GM21360 (cell line): ENCODE measurements around the gene KCND3.

Experiments
- ATAC-seq: cut with Tn5 transposase; IDR thresholded peaks from one replicate; pipeline ENCODE4 v1.9.1; 2021; ENCODE audit warnings: mild to moderate bottlenecking, moderate library complexity; ENCODE audit not compliant: unreplicated experiment

Gene KCND3

DNA sequence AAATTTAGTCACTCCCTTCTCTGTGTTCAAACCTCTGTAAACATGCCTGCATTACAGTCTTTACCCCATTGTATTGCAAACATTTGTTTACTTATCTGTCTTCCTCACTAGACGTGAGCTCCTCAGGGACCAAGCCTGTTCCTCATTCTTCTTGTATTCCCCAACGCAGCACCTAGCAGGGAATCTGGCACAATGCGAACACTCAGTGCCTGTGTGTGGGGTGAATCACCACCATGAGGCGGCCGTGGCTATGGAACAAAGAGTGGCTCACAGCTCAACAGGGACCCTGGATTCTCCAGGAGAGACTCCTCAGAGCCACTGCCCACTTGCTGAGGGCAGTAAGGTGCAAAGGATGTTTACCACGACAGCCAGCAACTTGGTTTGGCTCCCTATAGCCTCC, 137.9 kb downstream of the KCND3 start:
- no peak for ATAC-seq

DNA sequence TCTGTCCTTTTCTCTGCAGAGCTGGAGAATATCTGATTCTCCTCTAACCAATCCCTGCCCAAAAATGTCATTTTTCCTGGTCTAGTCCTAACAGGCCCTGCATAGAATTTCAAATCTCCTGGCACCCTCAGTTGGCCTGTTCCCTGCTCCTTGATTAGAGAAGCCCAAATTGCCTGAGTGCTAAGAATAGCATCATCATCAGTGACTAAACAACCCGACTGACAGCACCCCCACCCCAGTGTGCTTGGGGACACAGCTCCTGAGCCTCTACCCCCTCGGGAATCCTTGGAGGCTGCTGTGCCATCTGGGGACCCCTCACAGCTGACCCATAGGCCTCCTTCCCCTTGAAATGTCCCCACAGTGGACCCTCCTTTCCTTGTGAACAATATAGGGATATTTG, 139.4 kb downstream of the KCND3 start:
- no peak for ATAC-seq

DNA sequence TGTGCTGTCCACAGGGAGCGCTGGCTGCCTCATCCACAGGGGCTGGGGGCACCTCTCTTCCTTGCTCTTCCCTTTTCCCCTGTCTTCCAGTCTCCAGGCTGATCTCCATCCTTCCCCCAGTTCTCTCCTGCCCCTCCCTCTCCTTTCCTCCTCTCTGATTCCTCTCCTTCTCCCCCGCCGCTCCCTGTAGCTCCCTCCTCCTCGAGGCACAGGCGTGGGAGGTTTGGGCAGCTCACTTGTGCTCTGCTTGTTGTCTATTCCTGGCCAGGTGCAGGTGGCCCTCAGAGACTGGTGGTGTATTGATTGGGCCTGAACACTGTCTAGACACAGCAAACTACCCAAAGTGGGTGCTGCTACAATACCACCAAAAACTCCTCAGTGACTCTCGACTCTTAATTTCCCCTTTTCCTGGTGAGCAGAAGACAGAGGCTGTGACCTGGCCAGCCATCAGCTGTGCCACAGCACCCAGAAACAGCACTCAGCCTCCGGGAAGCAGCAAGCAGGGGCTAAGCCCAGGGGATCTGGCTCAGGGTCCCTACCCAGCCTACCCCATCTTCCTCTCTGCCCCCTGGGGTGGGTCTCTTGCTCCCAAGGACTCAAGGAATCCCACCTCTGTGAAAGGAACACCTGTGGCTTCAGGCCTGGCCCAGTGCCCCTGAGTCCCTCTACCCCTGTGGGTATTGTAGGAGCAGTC, 140.5 kb downstream of the KCND3 start:
- ATAC-seq, result no peak

DNA sequence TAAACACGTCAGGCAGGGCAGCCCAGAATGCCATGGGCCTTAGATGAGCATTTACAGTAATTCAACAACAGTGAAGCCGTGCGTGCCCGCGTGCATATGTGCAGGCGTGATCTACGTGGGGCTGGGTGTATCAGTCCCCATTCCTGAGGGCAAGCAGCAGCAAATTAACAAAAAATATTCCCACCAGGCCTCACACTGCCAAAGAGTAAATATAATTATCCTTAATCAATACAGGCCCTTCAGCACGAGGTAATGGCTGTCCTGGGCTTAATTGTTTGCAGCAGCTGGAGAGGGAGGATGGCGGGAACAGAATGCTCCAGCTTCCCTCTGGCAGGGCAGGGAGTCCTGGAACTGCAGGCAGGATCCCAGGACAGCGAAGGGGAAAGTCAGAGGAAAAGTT, 142.0 kb downstream of the KCND3 start:
- ATAC-seq, result no peak

DNA sequence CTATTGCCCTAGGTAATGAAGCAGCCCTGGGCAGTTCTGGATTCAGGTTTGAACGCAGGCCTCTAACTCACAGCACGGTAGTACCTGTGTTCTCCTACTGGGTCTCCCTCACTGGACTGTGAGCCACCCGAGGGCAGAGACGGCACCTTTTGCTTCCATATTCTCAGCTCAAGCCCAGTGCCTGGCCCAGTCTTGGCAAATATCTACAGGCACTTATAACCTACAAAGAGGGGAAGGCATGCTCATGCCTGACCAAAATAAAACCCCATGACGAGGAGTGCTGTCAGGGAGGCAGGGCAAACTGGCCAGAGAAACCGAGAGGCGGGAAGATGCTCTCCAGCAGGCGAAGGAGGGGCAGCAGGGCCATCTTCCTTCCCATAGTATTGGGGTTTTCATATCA, 142.6 kb downstream of the KCND3 start:
- ATAC-seq, result no peak

DNA sequence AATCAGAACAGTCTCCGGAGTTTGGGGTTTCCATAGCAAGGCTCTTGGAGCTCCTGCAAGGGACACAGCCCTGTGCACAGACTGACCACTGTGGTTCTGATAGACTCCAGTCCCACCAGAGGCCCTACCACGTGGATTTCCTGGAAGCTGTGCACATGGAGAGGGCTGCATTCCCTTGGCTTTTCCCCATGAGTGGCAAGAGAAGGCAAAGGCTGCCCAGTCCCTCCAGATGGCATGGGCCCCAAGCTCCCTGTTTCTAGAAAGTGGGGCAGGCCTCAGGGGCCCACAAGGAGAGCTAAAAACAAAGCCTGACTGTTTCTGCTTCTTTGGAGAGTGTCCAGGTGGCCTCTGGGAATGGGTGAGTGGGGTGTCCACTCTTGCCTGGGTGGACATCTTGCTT, 146.3 kb downstream of the KCND3 start:
- ATAC-seq, result no peak

DNA sequence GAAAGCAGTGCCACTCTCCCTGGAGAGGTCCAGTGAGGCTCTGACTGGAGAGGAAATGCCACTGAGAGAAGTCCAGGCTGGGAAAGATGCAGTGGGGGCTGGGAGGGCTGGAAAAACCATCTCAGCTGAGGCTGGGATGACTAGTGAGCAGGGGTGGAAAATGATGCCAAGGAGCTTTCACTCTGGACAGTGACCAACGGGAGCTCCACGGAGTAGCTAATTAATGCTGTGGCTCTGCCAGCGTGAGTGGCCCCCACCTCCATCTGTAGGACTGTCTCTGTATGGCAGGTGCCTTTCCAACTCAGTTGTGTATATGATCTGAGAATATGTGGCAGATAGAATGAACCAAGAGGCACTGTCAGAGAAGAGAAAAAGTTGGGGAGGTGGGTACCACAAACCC, 147.1 kb downstream of the KCND3 start:
- ATAC-seq, result no peak

DNA sequence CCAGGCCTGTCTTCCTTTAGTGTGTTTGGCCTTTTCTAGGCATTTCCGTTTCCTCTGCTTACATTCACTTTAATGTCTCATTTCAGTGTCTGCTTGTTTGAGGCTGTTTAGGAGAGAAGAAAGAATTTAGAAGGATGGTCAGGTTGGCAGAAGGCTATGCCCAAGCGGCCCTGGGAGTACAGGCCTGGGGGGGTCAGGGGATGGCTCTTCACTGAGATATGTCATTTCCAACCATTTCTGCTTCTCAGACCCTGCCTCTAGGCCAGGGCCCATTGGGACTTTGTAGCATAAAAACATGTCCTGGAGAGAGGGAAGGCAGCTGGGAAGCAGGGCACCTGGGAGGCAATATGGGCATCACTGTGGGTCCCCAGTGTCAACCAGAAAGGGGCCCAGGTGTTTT, 147.7 kb downstream of the KCND3 start:
- no peak for ATAC-seq

DNA sequence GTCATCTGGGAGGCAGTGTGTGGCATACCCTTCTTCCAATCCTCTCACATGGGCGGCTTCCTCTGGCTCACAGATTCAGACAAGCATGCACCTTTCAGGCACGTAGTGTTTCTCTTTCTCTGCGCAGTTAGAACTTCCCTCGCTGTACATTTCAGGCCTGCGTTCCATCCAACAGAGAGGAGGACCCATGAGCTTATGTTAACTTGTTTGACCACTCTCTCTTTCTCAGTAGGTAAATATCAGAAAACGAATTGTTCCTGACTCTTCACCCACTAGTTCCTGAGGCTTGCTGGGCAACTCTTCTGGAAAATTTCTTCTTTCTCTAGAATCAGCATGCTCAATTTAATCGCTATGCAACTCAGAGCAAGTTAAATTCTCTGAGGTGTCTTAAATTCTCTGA, 148.3 kb downstream of the KCND3 start:
- no peak for ATAC-seq

DNA sequence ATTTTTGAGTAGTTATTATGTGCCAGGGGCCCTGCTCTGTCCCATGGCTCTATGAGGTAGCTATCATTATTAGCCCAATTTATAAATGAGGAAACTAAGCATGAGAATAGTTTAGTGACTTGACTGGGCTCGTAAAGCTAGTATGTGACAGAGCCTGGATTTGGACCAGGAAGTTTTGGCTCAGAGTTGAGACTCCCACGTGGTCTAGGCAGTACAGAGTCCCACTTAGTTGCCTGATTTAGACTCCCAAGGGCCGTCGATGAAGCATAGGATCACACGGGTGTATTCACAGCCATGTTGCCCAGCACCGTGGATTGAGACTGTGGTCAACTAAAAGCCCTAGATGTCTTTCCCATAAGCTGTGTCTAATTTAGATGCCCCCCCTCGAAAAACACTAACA, 152.1 kb downstream of the KCND3 start:
- ATAC-seq, result no peak

DNA sequence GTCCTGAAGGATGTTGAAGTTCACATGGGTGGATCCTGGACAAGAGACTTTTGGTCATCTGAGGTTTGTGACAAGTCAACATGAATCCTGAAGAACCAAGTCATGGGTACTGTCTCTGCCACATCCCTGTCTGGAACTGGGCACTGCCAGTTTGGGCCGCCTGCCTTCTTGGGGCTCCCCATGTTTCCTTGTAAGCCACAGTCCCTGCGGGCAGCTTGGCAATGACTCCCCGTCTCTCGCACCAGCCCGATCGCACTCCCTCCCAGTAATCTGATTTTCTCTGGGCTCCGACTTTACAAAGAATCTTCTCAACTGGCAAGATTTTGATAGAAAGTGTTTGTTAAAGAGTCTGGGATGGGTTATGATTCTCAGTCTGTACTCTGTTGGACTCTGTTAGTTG, 153.4 kb downstream of the KCND3 start:
- ATAC-seq, result no peak

DNA sequence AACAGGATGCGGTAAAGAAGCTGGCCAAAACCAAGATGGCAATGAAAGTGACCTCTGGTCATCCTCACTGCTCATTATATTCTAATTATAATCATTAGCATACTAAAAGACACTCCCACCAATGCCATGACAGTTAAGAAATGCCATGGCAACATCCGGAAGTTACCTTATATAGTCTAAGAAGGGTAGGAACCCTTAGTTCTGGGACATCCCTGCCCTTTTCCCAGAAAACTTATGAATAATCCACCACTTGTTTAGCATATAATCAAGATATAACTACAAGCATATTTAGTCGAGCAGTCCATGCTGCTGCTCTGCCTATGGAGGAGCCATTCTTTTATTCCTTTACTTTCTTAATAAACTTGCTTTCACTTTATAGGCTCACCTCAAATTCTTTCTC, 154.0 kb downstream of the KCND3 start:
- ATAC-seq, result no peak

DNA sequence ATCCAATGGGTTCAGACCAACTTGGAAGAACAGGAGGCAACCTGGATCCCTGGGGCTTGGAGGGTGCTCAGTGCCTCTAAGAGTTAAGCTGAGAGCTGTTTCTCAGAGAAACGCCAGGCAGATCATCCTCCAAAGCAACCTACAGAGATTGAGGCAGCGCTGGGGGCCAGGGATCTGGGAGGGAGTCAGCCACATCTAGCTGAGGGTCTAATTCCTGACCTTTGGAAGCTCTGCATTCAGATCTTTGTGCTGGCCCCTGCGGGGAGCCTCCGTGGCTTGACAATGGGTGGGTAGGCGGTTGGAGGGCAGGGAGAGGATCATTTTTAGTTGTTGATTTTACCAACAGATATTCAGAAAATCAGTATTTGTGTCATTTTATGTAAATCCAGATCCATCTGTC, 154.5 kb downstream of the KCND3 start:
- ATAC-seq, result no peak

DNA sequence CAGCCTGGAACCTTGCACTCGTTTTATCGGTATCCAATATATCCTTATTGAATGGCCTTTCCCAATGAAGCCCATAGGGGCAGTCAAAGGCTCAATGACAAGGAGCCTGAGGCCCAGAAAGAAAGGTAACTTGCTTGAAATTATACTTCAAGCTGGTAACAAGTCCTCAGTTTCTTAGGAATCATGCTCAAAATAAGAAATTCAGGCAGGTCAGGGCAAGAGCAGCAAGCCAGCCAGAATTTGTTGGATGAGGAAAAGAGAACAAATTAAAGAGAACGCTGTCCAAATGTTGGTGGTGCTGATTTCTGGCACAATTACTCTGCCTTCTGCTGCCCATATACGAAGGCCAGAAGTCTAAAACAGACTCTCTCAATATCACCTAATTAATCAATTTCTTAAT, 156.1 kb downstream of the KCND3 start:
- no peak for ATAC-seq

DNA sequence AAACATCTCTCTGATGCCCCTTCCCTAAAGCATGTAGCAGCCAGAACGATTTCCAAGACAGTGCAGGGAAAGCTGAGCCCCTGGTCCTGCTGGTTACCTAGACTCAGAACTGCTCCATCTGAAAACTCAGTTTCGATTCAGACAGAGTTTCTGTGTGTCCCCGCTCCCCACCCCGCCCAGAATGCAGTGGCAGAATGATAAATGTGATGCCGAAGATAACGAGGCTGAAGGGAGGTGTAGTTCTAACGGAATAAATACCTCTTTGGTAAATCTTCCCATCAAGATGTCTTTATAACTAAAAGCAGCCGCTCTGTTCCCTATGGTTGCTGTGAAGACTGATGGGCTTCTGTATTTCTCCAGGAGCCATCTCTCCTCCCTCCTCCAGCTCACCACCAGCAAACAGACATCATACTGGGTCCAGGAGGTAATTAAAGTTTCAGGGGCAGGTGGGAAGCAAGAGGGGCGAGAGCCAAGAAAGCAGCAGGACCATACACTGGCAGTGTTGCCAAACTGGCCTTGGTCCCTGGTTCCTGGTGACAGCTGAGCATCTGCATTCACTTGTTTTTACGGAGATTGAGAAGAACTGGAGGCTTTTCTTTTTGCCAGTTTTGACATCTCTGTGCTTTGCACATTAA, 156.8 kb downstream of the KCND3 start:
- ATAC-seq, result no peak

DNA sequence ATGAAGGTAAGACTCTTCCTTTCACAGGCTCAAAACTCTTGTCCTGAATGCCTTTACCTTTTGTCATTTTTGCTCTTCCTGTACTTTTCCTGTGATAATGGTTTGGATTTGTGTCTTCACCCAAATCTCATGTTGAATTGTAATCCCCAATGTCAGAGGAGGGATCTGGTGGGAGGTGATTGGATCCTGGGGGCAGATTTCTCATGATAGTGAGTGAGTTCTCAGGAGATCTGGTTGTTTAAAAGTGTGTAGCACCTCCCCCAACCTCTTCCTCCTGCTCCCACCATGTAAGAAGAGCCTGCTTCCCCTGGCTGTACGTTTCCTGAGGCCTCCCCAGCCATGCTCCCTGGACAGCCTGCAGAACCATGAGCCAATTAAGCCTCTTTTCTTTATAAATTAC, 158.3 kb downstream of the KCND3 start:
- ATAC-seq, result no peak

DNA sequence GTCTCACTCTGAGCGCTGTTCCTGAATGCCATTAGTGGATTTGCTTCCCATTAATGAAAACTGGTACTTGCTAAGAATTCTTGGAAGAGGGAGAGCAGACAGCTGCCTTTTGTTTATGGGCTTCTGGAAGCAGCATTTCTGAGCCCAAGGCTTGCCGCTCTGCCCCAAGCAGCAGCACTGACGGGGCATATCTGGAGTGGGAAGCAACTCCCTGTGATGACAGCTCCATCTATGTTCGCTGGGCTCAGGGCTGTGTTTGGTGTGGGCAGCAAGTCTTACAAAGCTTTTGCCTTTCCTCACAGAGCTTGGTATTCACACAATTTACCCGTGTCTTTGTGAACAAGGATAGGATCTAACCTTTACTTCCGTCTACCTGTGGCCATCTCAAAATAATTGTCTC, 161.5 kb downstream of the KCND3 start:
- ATAC-seq, result no peak

DNA sequence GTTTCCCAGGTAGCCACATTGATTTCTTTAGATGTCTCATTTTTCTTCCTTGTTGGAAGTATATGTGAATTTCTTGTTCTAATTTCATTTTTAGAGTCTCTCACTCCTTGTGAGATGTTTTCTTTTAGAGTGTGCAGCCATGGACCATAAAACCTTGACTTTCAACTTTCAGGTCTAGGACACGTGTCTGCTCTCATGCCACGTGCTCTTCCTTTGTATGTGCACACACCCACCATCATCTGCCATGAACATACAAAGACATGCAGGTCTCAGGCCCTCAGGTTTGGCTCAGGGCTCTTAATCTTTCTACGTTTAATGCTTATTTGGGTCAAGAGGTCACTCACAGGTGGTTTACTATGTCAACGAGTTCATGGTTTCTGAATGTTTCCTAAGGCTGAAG, 163.2 kb downstream of the KCND3 start:
- ATAC-seq, result no peak

DNA sequence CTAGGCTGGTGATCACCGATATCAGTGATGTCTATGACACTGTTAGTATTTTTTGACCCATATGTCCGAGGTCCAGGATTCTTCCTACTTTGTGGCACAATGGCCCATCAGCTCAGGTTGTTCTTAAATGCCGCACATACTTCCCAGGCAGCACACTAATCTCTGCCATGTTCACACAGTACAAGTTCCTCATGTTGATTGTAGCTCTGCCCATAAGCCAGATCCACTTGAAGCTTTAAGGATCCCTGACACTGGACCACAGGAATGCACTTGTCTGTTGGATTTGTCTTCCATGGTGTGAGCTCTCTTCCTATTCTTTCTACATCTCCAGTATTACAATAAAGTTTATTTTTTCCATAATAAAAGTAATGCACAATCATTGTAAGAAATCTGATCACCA, 164.3 kb downstream of the KCND3 start:
- ATAC-seq, result no peak

DNA sequence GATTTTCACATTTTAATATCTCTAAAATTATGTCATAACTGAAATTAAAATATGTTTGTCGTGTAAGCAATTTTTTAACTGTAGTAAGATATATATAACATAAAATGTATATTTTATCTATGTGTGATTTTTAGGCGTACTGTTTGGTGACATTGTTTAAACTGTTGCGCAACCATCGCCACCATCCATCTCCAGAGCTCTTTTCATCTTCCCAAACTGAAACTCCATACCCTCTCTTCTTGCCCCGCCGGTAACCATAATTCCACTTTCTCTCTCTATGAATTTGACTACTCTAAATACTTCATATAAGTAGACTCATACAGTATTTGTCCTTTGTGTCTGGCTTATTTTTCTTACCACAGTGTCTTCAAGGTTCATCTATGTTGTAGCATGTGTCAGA, 167.3 kb downstream of the KCND3 start:
- no peak for ATAC-seq

DNA sequence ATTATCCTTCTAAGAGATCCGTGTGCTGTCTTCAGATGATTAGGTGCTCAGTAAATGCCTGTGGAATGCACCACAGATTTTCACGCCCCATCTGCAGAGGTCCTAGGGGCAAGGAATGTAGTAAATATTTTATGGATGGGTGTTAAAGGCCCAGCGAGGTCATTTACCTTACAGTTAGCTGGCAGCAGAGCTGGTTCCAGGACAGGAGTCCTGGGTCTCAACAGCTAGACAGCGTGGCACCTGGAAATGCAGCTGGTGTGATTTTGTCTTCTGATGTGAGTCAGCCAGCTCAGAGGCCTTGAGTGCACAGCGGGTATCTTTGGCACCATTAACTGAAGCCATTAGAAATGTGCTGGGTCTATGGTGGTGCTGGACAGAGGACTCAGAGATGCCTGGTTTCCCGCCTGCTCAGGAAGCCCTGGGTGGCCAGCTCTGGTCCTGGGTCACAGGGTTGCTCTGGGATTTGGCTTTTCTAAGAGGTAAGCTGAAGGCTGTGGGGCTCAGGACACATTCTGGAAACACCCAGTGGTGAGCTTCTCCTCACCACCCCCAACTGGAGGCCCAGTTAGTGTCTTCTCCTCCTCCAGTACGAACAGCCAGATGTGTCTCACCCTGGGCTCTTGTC, 168.2 kb downstream of the KCND3 start:
- no peak for ATAC-seq

DNA sequence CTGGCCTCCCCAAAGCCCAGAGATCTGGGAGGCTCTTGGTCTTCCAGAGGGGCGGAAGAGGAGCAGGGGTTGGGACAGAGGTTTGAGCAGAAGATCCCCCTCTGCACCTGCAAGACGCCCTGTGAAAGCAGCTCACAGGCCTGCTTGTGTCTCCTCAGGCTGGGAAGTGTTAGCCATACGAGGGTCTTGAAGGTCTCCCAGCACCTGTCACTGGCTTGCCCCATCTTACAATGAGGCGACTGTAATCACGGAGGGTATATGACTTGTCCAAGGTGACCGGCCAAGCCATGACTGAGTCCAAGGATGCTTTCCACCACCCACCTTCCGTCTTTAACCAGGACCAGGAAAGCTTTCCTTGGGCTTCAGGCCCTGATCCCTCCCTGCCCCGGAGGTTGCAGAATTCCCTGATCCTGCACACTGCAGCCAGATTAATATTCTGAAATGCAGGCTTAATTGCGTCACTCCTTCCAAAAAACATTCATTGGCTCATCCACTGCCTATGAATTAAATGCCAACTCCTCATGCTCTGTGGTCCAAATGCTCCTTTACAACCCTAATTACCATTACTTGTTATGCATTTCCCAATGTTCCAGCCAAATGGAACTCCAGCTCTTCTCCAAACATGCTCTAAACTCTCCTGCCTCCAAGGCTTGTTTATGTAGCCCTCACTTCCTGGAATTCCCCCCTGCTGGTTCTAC, 169.8 kb downstream of the KCND3 start:
- no peak for ATAC-seq
